Spleen (tissue), 7 donors: ENCODE measurements around the gene RAD51B.
A peak's percentile ranks its signal among the peaks of the same experiment; 100 is the strongest.

Experiments
- CTCF ChIP-seq, 11 experiments: fragments of 200-600 bp in 7 of 11; fragments of 450-650 bp in 4 of 11; sonication (generic) in 4 of 11; IDR thresholded peaks in 8 of 11; conservative IDR thresholded peaks in 3 of 11; 1 replicate in 7 of 11; 2 replicates in 4 of 11; pipeline versions ENCODE4 v1.4.0 to v1.8.0; 2016 to 2021; ENCODE audit warnings: antibody characterized with exemption in 11 of 11, inconsistent platforms in 4 of 11, mild to moderate bottlenecking in 1 of 11
- POLR2A ChIP-seq, 3 donors: fragments of 450-650 bp; IDR thresholded peaks; one replicate each; pipeline ENCODE4 v1.5.1; 2017; ENCODE audit warnings: antibody characterized with exemption in 3 of 3, mild to moderate bottlenecking in 1 of 3
- POLR2AphosphoS5 ChIP-seq, 3 donors: sonication (generic); formaldehyde crosslinking; IDR thresholded peaks; one replicate each; pipeline ENCODE4 v1.5.1; 2017; ENCODE audit warnings: antibody characterized with exemption in 3 of 3
- donor health status: DM: no; HTN: no; CAD: no; lungs with moderate emphysema.
- donor health status: DM: no; HTN: no; CAD: no.
- donor health status: DM: no; HTN: no; CAD: no.

GRCh38 chr14:68397371-68397811 lies 577.8 kb downstream of the RAD51B start:
- TF ChIP-seq CTCF (IDR thresholded peaks at IDR 0.05 in 8 of 11, conservative IDR thresholded peaks at IDR 0.05 in 3 of 11) (peak in 2 of 11 experiments; percentile 18 to 27), POLR2A (IDR thresholded peaks at IDR 0.05) (no peak), POLR2AphosphoS5 (IDR thresholded peaks at IDR 0.05) (peak in 2 of 3 donors; percentile 66 to 80)
